Erythroblast (primary cell): ENCODE results near the gene UPK1B.
"Not testable (repeated sequence)": the region's sequence is repeated elsewhere in the genome, so short reads cannot be mapped to it uniquely, and the experiment has no call there.

Source experiments
- DNase-seq, 2 experiments: peaks; one replicate each; lab custom pipeline; 2025; lab: John Stamatoyannopoulos, UW
- GATA1 ChIP-seq: IDR thresholded peaks from 2 replicates; pipeline ENCODE4 v1.6.1; 2011; ENCODE audit warnings: low read depth, mild to moderate bottlenecking, control low read depth, low read length, moderate library complexity
- POLR2A ChIP-seq: IDR thresholded peaks from 2 replicates; pipeline ENCODE4 v1.6.1; 2011; ENCODE audit warnings: mild to moderate bottlenecking, low read length

Gene UPK1B

DNA sequence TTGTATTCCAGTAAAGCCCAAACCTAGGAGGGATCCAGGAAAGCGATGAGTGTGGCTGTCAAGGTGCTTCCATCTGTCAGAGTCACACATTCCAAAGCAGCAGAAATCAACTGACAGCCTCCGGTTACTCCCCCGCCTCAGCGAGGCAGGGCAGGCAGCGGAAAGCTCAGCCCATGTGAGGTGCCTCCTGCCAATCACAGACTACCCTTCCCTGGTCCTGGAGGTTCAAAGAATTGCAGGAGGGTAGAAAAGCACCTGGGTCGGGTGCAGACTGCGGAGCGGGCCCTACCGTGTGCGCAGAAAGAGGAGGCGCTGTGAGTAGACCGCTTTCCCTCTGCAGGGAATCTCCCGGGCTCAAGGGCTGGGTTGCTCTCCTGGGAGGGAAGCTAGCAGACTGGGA, at the start of gene UPK1B:
Gene UPK1B, plus strand, starts transcription at position 274 of the 400 bp plus-strand sequence. CDS start 13,144 bp downstream, outside the sequence.
- TF ChIP-seq GATA1 (no peak), POLR2A (no peak)
- no peak for DNase-seq

GRCh38 chr3:119125342-119125741, 48.1 kb upstream of the UPK1B start:
- no peak for DNase-seq
- TF ChIP-seq GATA1 (no peak), POLR2A (no peak)

DNA sequence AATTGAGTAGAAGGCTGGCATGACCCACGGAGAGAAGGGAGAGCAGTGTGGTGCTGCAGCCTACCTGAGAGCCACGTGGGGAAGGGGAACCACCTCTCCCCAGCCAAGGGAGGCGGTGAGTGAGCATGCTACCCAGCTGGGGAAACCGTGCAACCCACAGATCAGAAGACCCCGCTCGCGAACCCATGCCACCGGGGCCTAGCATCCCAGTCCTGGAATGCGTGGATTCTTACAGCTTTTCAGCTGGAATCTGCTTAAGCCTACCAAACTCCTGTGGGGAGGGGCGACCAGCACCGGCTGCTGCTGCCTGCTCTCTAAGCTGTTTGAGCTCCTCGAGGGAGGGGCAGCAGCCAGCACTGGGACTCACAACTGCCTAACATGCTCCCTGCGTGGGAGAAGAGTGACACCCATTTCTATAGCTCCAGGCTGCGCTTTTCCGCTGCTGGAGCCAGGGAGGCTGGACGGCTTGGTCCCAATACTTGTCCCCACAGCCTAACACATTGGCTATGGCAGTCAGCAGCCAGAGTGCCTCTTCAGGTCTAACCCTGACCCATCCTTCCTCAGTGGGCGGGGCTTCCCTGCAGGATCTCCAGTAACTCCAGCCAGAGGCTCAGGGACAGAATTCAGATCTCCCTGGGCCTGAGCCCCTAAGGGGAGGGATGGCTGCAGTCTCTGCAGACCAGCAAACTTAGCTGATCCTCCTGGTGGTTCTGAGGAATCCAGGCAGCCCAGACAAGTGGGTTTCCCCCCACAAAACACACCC, 47.5 kb upstream of the UPK1B start:
- TF ChIP-seq GATA1 (no peak), POLR2A (no peak)
- no peak for DNase-seq

GRCh38 chr3:119130291-119130690, 43.1 kb upstream of the UPK1B start:
- DNase-seq, result not testable (repeated sequence)

DNA sequence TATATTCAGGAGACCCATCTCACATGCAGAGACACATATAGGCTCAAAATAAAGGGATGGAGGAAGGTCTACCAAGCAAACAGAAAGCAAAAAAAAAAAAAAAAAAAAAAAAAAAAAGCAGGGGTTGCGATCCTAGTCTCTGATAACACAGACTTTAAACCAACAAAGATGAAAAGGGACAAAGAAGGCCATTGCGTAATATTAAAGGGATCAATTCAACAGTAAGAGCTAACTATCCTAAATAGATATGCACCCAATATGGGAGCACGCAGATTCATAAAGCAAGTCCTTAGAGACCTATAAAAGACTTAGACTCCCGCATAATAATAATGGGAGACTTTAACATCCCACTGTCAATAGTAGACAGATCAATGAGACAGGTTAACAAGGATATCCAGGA, 41.1 kb upstream of the UPK1B start:
- not testable (repeated sequence) for DNase-seq

DNA sequence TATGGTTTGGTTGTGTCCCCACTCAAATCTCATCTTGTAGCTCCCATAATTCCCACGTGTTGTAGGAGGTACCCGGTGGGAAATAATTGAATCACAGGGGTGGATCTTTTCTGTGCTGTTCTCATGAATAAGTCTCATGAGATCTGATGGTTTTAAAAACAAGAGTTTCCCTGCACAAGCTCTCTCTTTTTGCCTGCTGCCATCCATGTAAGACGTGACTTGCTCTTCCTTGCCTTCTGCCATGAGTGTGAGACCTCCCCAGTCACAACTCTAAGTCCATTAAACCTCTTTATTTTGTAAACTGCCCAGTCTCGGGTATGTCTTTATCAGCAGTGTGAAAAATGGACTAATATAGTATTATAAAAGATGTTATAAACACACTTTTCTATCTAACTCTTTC, 34.0 kb upstream of the UPK1B start:
- not testable (repeated sequence) for DNase-seq

DNA sequence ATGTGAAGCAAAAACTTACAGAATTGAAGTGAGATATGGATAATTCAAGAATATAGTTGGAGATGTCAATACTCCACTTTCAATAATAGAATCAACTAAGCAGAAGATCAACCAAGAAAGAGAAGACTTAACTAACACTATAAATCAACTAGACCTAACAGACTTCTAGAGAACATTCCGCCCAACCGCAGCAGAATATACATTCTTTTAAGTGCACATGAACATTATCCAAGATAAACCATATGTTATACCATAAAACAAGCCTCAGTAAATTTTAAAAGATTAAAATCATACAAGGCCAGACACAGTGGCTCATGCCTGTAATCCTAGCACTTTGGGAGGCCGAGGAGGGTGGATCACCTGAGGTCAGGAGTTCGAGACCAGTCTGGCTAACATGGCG, 32.9 kb upstream of the UPK1B start:
- TF ChIP-seq GATA1, result no peak
- no peak for TF ChIP-seq POLR2A
- no peak for DNase-seq

DNA sequence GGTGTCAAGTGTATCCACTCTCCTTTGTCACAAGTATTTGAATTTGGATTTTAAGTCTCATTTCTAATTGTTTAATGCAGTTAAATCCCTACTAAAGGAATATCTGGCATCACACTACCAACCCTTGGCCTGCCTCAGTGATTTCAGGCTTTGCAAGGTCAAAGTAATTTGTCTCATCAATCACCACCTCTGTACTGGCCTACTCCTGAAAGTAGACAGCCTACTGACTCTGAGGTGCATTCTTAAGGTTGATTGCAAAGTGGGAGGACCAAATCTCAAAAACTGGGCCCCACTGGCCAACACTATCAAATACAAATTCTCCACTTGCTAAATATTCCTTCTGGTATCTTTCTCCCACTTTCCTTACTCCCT, 28.3 kb upstream of the UPK1B start:
- TF ChIP-seq POLR2A (no peak), GATA1 (no peak)
- DNase-seq, result no peak

- peak; percentile 2 to 9 for DNase-seq
Observed at GRCh38 chr3:119145500-119146167, 27.8 kb upstream of the UPK1B start, which contains the start of gene TEX55. Gene TEX55, plus strand, starts transcription at chr3:119146165. Its CDS starts 25 bp downstream, at chr3:119146190.

DNA sequence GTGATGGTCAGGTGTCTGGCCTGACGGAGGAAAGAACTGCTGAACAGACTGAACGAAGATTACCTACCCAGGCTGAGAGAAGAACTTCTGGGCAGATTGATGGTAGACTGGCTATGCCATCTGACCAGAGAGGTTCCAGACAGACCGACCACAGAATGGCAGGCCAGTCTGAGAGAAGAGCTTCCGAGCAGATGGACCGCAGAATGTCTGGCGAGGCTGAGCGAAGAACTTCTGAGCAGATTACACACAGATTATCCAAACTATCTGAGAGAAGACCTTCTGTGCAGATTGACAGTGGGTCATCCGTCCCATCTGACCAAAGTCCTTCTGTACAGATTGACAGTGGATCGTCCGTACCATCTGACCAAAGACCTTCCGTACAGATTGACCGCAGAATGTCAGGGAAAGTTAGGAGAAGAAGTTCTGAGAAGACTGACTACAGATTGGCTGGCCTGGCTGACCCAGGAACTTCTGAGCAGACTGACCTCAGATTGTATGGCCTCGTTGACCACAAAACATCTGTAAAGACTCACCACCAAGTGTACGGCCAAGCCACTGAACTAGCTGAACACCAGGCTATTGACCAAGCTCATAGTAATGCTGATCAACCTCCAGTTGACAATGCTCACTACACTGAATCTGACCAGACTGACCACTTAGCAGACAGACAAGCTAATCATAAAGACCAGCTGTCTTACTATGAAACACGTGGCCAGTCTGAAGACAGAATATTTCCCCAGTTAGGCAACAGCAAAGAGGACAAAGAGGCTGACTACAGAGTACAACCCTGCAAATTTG, 26.6 kb upstream of the UPK1B start:
- no peak for TF ChIP-seq POLR2A

More at GRCh38 chr3:119145500-119146167, 27.8 kb upstream of the UPK1B start, which contains the start of gene TEX55:
- TF ChIP-seq GATA1 (no peak), POLR2A (no peak)

DNA sequence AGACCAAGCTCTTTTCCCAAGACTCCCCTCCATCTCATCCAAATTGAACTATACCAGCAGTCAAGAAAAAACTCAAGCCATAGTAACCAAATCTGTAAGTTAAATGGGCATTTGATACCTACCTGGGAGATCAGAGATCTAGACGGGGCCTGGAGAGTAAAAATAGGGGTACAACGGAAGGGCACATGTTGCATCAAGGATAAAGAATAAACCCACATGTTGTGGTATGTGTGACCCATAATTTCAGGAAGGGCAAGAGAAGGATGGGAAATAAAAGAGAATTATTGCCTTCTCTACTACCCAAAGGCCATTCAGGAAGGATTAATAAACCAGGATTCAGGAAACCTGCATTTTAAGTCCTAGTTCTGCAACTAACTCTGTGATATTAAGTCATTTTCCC, 25.9 kb upstream of the UPK1B start:
- TF ChIP-seq GATA1, result no peak
- TF ChIP-seq POLR2A, result no peak
- no peak for DNase-seq

More for the DNA sequence above, 26.6 kb upstream of the UPK1B start:
- DNase-seq, result no peak

- TF ChIP-seq POLR2A, result no peak
- TF ChIP-seq GATA1, result no peak
- no peak for DNase-seq
Observed at GRCh38 chr3:119148493-119149180, 24.8 kb upstream of the UPK1B start.

GRCh38 chr3:119149484-119149883, 23.9 kb upstream of the UPK1B start:
- TF ChIP-seq POLR2A (no peak), GATA1 (no peak)
- no peak for DNase-seq

DNA sequence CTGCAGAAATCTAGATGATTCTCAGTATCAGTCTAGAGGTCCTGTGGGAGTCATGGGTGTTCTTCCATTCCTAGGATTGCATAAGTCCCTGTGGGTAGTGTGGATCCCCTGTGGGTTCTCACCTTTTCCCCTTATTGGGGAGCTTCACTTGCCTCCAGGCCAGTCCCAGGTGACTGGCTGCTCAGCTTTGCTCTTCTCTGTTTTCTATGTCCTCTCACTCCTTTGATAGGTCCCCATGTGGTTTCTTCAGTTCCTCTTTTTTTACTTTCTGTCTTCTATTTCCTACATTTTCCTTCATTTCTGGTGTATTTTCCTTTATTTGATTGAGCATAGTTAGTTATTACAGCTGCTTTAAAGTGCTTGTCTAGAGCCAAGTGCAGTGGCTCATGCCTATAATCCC, 16.5 kb upstream of the UPK1B start:
- TF ChIP-seq POLR2A (no peak), GATA1 (no peak)
- DNase-seq, result no peak
